ENCODE data around the gene MSANTD4.
"Not testable (repeated sequence)": the region's sequence is repeated elsewhere in the genome, so short reads cannot be mapped to it uniquely, and the experiment has no call there.

The MSANTD4 gene

DNA sequence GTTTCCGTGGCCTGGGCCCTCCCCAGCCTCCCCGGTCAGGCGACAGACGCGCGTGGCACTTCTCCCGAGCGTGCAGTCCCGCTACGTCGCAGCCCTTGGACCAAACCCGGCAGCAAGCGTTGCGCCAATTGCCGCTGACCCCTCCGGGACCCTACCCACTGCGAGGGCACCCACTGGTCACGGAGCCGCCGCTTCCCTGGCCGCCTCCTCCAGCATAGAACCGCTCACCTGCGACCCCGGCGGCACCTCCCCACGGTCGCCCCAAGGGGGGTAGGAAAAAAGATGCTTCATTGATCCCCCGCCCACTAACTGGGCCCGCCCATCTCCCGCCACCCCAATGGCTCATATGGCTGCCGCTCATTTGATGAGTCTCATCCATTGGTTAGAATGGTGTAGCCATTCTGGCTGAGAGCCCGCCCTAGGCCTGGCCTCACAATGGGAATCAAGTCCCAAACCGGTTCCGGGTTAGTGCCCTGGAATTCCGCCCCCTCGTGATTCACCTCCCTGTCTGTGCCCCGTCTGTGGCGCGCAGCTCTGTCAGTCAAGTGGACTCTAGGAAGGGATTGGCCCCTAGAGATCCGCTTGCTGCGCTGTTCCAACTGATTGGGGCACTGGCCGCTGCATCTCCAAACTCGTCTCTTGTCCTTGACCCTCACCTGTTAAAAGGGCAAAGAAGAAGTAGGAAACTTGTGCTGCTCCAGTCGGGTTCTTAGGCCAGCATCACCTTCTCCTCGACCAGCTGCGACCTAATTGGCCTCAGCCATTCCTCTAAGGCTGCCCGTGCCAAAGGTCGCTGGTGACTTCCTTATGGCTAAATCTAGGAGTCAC, at the start of gene MSANTD4:
TSS of gene MSANTD4 (minus strand) at position 274 of the 828 bp plus-strand sequence. CDS start 11,323 bp downstream, outside the sequence.
- peak; percentile 99 for DNase-seq

DNA sequence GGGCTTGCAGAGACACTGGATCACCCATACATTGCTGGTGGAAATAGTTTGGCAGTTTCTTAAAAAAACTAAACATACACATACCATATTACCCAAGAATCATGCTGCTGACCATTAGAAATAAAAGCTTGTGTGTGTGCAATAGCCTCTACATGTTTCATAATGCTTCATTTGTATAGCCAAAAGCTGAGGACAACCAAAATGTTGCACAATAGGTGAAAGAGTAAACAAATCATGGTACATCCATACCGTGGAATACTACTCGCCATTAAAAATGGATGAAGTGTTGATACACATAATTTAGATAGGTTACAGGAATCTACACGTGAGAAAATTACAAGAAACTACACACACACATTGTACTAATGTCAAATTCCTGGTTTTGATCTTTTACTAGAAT, 48.6 kb upstream of the MSANTD4 start:
- no peak for DNase-seq

DNA sequence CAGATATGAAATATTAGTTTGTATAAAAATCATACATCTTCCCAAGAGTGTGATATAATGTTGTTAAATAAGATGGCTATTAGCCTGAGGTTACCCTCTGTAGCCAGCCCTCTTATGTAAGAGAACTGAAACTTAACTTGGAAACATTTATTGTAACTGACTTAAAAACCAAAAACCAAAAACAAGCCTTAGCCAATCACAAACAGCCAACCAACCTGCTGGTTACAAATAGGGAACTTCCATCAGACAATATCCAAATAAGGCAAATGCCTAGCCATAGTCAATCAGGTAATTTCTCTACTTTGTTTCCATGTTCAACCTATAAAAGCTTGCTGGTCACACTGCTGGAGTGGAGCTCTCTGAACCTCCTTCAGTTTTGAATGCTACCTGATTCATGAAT, 41.0 kb upstream of the MSANTD4 start:
- no peak for DNase-seq

DNA sequence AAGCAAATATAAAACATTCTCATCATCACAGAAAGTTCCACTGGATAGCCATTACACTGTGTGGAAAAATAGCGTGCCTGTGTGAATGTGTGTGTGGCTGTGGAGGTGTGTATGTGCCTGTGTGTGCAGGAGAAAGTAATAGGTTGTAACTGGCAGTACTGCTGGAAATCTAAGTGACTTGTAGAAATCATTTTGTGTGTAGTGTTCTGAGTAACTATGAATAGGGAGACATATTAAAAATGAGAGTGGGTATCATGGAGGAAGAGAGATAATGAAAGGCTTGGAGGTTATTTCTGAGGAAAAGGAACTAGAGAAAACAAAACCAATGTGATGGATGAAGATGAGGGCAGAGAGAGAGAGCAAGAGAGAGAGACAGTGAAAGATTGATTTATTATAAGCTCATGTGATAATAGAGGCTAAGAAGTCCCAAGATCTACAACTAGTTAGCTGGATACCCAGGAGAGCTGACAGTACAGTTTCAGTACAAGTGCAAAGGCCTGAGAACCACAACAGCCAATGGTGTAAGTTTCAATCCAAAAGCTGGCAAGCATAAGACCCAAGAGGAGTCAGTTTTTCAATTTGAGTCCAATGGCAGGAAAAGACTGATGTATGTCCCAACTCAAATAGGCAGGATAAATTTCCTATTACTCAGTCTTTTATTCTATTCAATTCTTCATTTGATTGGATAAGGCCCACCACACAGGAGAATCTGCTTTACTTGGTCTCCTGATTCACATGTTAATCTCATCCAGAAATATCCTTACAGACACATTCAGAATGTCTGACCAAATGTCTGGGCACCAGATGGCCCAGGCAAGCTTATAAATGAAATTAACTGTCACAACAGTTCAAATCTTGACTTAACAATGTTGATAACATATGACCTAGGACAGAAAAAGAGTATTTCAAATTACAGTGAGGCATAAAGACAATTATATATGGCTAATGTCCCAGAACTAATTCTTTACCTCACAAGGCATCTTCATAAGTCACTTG, 40.2 kb upstream of the MSANTD4 start:
- no peak for DNase-seq

DNA sequence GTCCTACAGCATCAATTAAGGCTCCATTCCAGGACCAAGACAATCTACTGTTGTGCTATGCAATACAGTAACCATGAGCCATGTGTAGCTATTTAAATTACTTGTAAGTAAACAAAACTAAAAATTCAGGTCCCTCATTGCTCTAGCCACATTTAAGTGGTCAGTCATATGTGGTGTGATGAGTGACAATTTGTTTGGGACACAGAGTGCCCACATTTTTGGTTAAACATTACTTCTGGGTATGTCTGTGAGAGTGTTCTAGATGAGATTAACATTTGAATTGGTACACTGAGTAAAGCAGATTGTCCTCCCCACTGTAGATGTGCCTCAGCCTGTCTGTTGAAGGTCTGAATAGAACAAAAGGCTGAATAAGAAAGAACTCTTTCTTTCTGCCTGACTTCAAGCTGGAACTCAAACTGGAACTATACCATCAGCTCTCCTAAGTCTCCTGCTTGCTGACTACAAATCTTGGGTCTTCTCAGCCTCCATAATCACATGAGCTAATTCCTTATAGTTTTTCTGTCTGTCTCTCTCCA, 39.3 kb upstream of the MSANTD4 start:
- no peak for DNase-seq

DNA sequence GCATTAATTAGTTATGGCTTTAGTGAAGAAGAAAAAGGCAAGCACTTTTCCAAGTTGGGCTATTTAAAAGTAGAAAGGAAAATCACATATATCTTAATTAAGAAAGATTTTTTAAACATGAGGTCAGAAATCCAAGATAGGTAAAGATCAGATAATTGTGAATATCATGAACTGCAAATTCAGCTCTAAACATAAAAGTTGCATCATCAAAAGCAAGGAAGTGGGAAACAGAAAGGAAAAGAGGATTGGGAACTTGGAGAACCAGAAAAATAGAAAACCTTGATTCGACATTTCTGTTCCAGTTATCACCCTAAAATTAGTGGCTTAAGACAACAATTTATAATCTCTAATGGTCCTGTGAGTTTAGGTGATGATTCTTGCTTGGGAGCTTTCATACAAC, 37.6 kb upstream of the MSANTD4 start:
- no peak for DNase-seq

DNA sequence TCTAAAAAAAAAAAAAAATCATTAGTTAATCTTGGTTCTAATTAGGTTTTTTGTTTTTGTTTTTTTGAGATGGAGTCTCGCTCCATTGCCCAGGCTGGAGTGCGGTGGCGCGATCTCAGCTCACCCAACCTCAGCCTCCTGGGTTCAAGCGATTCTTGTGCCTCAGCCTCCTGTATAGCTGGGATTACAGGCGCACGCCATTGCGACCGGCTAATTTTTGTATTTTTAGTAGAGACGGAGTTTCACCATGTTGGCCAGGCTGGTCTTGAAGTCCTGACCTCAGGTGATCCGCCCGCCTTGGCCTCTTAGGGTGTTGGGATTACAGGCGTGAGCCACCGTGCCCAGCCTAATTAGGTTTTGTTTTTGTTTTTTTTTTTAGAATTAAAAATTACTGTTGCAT, 36.3 kb upstream of the MSANTD4 start:
- DNase-seq = not testable (repeated sequence)

DNA sequence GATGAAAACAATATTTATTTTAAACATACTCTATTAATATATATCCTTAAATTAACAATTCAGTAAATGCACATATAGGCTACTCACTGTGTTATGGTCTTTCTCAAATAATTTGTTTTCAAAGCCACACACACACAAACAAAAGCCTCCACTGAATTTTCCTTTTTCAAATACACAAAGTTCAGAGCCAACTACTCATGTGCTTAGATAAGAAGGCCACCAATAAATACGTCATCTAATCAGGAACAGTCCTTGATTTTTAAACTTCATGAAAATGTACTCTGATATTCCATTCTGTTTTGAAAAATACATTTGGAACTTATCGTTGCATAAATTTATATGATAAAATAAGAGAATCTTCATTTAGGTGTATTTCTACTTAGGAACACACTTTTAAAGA, 29.1 kb upstream of the MSANTD4 start:
- DNase-seq = no peak

DNA sequence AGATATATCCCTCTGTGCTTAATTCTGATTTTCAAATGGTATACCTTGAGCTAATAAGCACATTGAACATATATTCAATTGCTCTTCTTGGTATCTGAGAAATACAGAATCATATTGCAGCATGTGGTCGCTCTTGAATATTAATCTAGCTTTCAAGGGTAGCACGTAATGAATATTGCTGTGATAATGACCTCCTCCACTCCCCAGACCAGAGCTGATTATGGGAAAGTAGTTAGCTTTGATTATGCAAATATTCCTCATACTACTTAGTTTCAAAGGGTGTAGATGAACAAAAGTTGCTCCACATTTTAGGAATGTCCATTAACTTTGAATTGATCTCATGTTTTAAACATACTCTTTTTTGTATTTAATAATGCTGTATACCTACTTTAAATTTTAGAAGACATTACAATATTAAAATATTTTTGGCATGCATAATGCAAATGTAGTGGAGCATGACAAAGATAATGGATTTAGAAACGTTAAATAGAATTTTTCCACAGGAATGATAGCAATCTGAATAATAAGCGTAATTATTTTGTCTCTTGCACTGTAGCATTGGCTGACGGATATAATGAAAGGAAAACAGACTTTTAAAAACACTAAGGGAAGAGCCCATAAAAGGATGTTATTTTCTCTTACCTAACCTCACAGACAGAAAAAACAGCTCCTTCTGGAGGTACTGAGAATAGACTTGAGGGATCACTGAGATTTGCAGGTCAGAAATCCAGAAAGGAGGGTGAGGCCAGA, 27.9 kb upstream of the MSANTD4 start:
- no peak for DNase-seq

DNA sequence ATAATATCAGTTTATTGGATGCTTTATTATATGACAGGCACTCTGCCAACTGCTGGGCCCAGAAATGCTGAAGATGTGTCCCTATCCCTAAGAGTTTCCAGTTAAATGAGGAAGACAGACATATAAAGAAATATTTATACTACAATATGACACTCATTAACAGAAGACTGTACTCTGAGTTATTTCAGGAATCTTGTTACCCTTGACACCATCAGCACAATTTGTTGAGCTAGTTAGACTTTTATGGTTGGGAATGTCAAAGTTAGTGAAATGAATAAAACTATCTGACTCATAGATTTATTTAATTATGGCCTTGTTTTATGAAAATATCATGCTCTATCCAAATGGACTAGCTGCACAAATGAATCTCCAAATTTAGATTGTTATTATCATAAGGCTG, 25.6 kb upstream of the MSANTD4 start:
- DNase-seq = no peak

DNA sequence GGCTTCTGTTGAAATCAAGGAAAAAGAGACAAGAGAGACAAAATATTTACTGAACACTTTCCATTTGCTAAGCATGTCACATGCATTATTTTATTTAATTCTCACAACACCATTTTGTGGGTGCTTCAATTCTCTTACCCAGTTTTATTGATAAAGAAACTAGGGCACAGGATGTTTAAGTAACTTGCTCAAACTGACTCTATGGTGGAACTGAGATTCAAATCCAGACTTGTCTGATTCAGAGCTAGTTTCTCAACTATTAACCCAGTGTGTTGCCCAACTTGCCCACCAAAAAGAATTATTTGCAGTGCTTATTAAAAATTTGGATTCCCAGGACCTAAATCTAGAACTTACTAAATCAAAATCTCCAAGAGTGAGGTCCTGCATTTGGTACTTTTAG, 21.5 kb upstream of the MSANTD4 start:
- no peak for DNase-seq

DNA sequence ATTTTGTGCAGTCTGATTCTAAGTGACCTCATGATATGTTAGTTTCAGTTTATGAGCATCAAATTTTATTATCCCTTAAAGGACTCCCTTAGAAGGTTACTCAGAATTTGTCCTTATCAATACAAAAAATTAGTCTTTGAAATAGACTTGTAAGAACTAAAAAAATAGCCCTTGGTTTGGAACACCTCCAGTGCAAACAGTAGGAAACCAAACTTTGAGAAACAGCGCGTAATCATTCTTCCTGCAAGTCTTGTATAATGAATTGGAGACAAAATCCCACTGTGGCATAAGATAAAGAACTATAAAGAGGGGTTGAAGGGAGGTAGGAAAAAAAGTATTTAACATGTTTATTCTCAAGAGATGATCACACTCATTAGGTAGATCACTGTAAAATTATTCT, 10.8 kb upstream of the MSANTD4 start:
- DNase-seq = no peak

DNA sequence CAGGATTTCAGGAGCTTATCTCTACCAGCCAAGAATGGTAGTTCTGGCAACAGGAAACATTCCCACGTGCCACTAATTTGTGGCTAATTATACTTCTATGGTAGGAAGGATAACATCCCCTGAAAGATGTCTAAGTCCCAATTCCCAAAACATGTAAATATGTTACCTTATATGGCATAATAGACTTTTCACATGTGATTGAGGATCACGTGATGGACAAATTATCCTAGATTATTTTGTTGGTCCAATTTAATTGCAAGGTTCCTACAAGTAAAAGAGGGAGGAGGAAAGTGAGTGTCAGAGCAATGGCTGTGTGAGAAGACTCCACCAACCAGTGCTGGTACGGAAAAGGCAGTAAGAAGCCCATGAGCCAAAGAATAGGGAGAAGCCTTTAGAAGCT, 9.9 kb upstream of the MSANTD4 start:
- no peak for DNase-seq

DNA sequence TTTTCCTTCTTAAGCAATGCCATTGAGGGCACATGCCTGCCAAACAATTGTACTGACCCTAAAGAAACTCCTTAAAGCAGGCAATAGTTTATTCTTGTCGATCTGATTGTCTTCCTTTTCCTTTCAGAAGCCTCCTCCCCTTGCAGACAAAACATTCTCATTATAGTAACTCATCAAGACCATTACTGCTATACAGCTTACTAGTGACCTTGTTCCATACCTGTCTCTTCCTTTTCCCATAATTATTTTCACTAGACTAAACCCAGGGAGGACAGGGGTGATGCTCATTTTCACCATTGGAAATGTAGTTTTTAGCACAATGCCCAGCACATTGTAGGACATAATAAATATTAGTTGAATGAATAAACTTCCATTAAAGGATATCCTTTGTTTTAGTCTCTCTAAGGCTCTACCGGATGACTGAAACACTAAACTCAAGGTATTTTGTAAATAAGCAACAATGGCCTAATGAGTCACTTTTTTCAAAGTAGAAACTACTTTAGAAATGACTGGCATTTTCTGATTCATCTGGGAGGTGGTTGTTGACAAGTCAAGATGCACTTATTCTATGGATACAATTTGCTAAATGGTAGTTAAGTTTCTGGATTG, 9.3 kb upstream of the MSANTD4 start:
- DNase-seq = no peak

DNA sequence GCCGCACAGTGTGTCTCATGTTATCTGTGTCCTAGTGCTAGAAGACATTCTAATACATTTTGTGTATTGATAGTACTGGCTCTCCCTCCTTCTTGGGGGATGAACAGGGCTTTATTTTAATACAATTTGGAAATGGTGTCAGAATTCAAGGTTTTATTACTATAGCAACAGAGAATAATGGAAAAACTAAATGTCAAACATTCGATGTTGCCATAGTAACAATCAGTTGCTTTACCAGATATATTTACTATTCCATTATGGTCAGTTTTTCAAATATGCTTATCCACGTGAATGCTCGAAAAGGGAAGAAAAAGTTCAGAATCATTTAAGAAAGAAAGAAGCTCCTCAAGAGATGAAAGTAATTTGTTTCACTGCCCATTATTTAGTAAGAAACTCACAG, 8.6 kb upstream of the MSANTD4 start:
- no peak for DNase-seq

DNA sequence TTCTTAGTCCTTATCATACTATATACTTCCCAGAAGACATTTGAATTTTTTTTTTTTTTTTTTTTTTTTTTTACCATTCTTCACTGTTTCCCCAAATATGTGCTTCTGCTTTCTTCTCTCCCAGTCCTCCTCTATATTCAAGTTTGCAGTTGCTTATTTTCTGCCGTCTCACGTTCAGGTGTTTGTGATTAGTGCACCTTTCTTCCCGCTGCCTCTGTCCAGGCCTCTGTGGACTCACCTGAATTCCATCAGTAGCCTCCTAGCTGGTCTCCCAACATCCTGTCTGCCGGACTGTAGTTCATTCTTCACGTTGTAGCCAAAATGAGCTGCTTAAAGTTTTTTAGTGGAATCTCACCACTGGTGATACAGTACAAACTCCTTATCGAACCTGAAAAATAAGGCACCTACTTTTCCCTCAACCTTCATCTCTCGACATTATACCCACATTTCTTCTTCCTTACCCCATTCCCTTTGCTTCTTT, 795 bp upstream of the MSANTD4 start:
- no peak for DNase-seq

DNA sequence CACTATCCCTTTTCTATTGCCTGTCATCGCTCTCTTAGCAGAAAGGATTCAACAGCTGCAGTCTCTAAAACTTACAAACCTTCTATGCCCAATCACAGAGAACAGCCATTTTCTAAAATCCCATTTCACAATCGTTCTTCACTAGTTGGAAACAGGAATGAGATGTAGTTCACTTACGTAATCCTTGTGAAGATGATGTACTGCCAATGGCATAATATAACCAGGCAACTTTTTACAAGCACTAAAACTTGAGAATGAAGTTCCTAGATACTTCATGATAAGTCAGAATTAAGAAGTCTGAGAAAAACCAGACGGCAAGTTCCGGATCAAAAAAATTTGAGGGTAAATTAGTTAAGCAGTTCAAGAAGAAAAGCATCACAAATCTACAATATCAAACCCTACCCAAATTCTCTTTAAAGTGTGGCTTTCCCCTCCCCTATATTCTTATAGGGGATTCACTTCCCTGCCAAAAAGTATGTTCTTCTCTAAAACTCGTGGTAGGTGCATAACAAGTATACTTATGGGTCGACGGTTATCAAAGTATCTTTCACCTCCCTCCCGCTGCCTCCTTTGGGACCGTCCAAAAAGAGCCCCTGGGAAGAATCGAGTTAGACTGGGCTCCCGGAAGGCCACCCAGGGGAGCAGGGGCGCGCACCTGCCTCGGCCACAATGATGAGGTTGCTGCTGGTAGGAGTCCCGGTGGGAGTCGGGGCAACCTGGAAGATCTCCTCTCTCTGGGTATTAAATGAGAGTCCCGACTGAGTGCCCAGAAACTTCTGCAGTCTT, 666 bp downstream of the MSANTD4 start:
- DNase-seq = no peak

DNA sequence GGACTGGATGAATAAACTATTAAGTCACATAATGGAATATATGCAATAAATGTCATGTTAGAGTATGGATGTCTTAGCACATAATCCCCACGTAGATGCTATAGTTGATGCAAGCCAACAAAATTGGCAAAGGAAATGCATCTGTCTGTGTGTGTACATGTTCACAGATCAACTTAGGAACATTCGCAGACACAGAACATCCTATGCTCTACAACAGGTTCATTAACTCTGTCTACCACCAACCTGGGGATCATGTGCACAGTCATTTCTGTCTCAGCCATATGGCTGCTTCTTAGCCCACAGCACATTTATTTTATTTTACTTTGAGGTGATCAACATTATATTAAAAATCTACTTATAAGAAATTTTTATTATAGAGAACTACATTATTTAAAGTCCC, 4.9 kb downstream of the MSANTD4 start:
- DNase-seq = no peak

DNA sequence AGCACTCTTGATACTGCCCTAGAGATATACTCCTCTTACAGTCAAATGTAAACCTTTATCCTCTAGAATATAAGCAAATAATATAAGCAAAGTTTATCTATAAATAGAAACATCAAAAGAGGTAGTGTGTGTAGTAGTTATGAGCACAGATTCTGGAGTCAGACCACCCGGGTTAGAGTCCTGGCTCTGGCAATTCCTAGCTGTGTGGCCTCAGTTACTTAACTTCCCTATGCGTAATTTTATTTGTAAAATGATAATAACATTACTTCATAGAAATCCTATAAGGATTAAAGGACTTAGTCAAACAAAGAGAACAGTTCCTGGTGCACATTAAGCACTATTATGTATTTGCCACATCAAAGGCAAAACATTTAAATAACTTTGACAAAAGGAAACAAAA, 7.0 kb downstream of the MSANTD4 start:
- DNase-seq = no peak

DNA sequence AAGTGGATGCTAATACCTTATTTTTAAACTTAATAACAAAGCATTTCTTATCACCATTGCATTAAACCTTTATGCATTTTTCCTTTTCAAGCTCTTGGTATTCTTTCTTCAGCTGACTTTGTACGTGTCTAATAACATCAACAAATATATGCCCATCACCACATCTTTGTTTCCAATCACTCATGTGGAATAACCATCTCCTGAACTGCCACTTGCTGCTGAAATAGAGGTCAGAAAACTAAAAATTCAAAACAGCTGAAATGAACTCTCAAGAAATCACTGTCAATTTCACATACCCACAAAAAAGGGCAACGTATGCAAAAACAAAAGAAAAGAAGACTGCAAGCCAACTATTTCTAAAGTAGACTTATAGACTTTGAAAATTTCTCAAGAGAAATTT, 7.4 kb downstream of the MSANTD4 start:
- DNase-seq = no peak

DNA sequence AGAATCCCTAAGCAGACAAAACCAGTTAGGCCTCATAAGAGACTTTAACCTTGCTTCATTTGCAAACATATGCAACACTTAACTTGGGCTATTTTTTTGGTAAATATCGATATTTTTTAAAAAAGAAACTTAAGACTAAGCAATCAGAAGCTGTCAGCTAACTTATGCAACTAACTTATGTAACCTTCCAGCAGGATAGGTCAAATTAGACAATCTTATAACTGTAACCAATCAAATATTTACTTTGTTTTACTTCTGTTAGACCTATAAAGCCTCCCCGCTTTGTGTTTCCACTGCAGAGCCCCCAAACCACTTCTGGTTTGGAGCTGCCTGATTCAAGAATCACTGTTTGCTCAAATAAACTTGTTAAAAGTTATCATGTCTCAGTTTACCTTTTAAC, 8.0 kb downstream of the MSANTD4 start:
- DNase-seq = no peak

Data from right hindlimb (tissue), 1 donor.